Endothelial cell (in vitro differentiated cells): Measurements from ENCODE around the gene P3H4. TPM values are rescaled to one million over a fixed set of nuclear protein-coding genes. Genes with fewer than 3 reads are reported as not detected.

Experiments used
- DNase-seq: peaks from one replicate; pipeline ENCODE4 v3.0.0; 2021; ENCODE audit warnings: low spot score
- H3K27ac Mint-ChIP-seq: one replicate; pipeline ENCODE4 v1.8.0; 2021; ENCODE audit warnings: mixed read lengths, inconsistent platforms; ENCODE audit not compliant: unreplicated experiment
- H3K27me3 Mint-ChIP-seq: one replicate; pipeline ENCODE4 v1.8.0; 2021; ENCODE audit warnings: mild to moderate bottlenecking, moderate library complexity, mixed read lengths, inconsistent platforms; ENCODE audit not compliant: unreplicated experiment
- H3K36me3 Mint-ChIP-seq: one replicate; pipeline ENCODE4 v1.8.0; 2021; ENCODE audit warnings: mild to moderate bottlenecking, low read depth, mixed read lengths, inconsistent platforms; ENCODE audit not compliant: unreplicated experiment
- H3K4me1 Mint-ChIP-seq: one replicate; pipeline ENCODE4 v1.8.0; 2021; ENCODE audit warnings: mild to moderate bottlenecking, mixed read lengths, inconsistent platforms; ENCODE audit not compliant: unreplicated experiment
- H3K4me3 Mint-ChIP-seq: one replicate; pipeline ENCODE4 v1.8.0; 2021; ENCODE audit warnings: mild to moderate bottlenecking, mixed read lengths, inconsistent platforms; ENCODE audit not compliant: unreplicated experiment
- H3K9me3 Mint-ChIP-seq: one replicate; pipeline ENCODE4 v1.8.0; 2021; ENCODE audit warnings: mixed read lengths, inconsistent platforms; ENCODE audit not compliant: unreplicated experiment
- CTCF ChIP-seq: fragments of 200-600 bp; sonication (generic); IDR thresholded peaks from one replicate; pipeline ENCODE4 v1.5.0; 2021; ENCODE audit warnings: antibody characterized with exemption; ENCODE audit not compliant: unreplicated experiment
- total RNA-seq: library from RNA; stranded (reverse); fragmentation: NEBNext Ultra II Directional; extraction: Animal tissue kit (Norgen Biotek cat#: 25700); gene quantifications from one replicate; pipeline ENCODE4 v1.2.1, GENCODE V29; 2021; ENCODE audit not compliant: unreplicated experiment

Gene P3H4
- total RNA-seq, 1 donor from 2014 or later: 22.6 TPM

- Mint-ChIP-seq H3K36me3 (peaks cover 28% of the 10 kb centered on the region), H3K9me3 (no peaks in the 10 kb centered on the region), H3K27ac (peak overlapping the region; percentile 87), H3K4me3 (peak overlapping the region; percentile 97), H3K4me1 (peaks cover 34% of the 10 kb centered on the region), H3K27me3 (peaks cover 13% of the 10 kb centered on the region)
- peak; percentile 86 for DNase-seq
- no peak for TF ChIP-seq CTCF
Measured at GRCh38 chr17:41785091-41785858, 26.5 kb downstream of the P3H4 start.

- DNase-seq: no peak
- Mint-ChIP-seq H3K27me3 (peaks cover 13% of the 10 kb centered on the region), H3K27ac (peak overlapping the region; percentile 87), H3K4me3 (peak overlapping the region; percentile 97), H3K4me1 (peaks cover 34% of the 10 kb centered on the region), H3K36me3 (peaks cover 28% of the 10 kb centered on the region), H3K9me3 (no peaks in the 10 kb centered on the region)
- TF ChIP-seq CTCF: no peak
Measured at GRCh38 chr17:41784207-41784744, 27.5 kb downstream of the P3H4 start.

- Mint-ChIP-seq H3K27me3 (peaks cover 13% of the 10 kb centered on the region), H3K9me3 (no peaks in the 10 kb centered on the region), H3K36me3 (peaks cover 24% of the 10 kb centered on the region), H3K27ac (peak overlapping the region; percentile 86), H3K4me1 (peaks cover 41% of the 10 kb centered on the region), H3K4me3 (peak overlapping the region; percentile 83)
- DNase-seq: no peak
- TF ChIP-seq CTCF: no peak
Measured at GRCh38 chr17:41782142-41782541, 29.6 kb downstream of the P3H4 start.

- peaks cover 11% of the 10 kb centered on the region for H3K27me3 Mint-ChIP-seq
- H3K4me3 Mint-ChIP-seq: peak overlapping the region; percentile 83
- peaks cover 38% of the 10 kb centered on the region for H3K4me1 Mint-ChIP-seq
- no peaks in the 10 kb centered on the region for H3K9me3 Mint-ChIP-seq
- TF ChIP-seq CTCF: no peak
- DNase-seq: no peak
- peak overlapping the region; percentile 86 for H3K27ac Mint-ChIP-seq
- H3K36me3 Mint-ChIP-seq: peaks cover 24% of the 10 kb centered on the region
Measured at GRCh38 chr17:41781404-41782110, 30.2 kb downstream of the P3H4 start.
